ENCODE results near the gene SCAMP1.

GRCh38 chr5:78367318-78367991, 7.0 kb downstream of the SCAMP1 start:
- TF ChIP-seq CTCF (IDR thresholded peaks at IDR 0.05) (no peak), JUN (CRISPR knock-in tag; IDR thresholded peaks at IDR 0.05) (no peak), SP1 (CRISPR knock-in tag; conservative IDR thresholded peaks at IDR 0.05) (no peak), HMGXB4 (CRISPR knock-in tag; IDR thresholded peaks at IDR 0.05) (no peak), TEAD1 (CRISPR knock-in tag; IDR thresholded peaks at IDR 0.05) (no peak)

All from WTC11 (cell line).